Liver (tissue), 9 donors: ENCODE data around the gene TBC1D10A. TPM values are rescaled to one million over a fixed set of nuclear protein-coding genes. Genes with fewer than 3 reads are reported as not detected.
A peak's percentile ranks its signal among the peaks of the same experiment; 100 is the strongest.

Experiments
- DNase-seq: peaks from one replicate; pipeline ENCODE4 v3.0.0-alpha.2; 2017; ENCODE audit warnings: low spot score
- H3K27ac ChIP-seq, 2 donors: one replicate each; pipeline ENCODE4 v1.7.0; 2013; ENCODE audit warnings: inconsistent platforms in 2 of 2, low read length in 2 of 2, control low read depth in 1 of 2, low read depth in 1 of 2, mild to moderate bottlenecking in 1 of 2
- H3K27me3 ChIP-seq, 4 donors: one replicate each; pipeline versions ENCODE4 v1.6.1 to v1.7.0; 2013; ENCODE audit warnings: low read length in 3 of 4, inconsistent platforms in 1 of 4, mild to moderate bottlenecking in 1 of 4, moderate library complexity in 1 of 4; ENCODE audit not compliant: control insufficient read depth in 4 of 4, insufficient read depth in 4 of 4
- H3K36me3 ChIP-seq, 4 donors: one replicate each; pipeline versions ENCODE4 v1.6.1 to v1.7.0; 2013; ENCODE audit warnings: low read length in 3 of 4, mild to moderate bottlenecking in 3 of 4, low read depth in 1 of 4, moderate library complexity in 1 of 4; ENCODE audit not compliant: control insufficient read depth in 4 of 4, insufficient read depth in 3 of 4
- H3K4me1 ChIP-seq, 4 donors: one replicate each; pipeline versions ENCODE4 v1.6.1 to v1.7.0; 2013; ENCODE audit warnings: low read length in 3 of 4, mild to moderate bottlenecking in 3 of 4, moderate library complexity in 1 of 4; ENCODE audit not compliant: control insufficient read depth in 4 of 4, insufficient read depth in 4 of 4
- H3K4me3 ChIP-seq, 3 donors: one replicate each; pipeline versions ENCODE4 v1.6.1 to v1.7.0; 2013; ENCODE audit warnings: low read length in 3 of 3, control low read depth in 1 of 3, low read depth in 1 of 3, mild to moderate bottlenecking in 1 of 3
- H3K9ac ChIP-seq, 2 donors: one replicate each; pipeline ENCODE4 v1.7.0; 2013; ENCODE audit warnings: low read length in 2 of 2, mild to moderate bottlenecking in 2 of 2, moderate library complexity in 2 of 2, control low read depth in 1 of 2, low read depth in 1 of 2
- H3K9me3 ChIP-seq, 4 donors: one replicate each; pipeline versions ENCODE4 v1.6.1 to v1.7.0; 2013; ENCODE audit warnings: low read length in 3 of 4; ENCODE audit not compliant: control insufficient read depth in 4 of 4
- ATF3 ChIP-seq: IDR thresholded peaks from 2 replicates; pipeline ENCODE4 v1.6.1; 2016; ENCODE audit warnings: antibody characterized with exemption
- CTCF ChIP-seq: fragments of 150-350 bp; IDR thresholded peaks from 2 replicates; pipeline ENCODE4 v1.5.1; 2017; ENCODE audit warnings: improper control_type of control experiment, low read depth, low read length; ENCODE audit not compliant: missing input control
- EGR1 ChIP-seq, 2 donors: IDR thresholded peaks; 2 replicates each; pipeline ENCODE4 v1.6.1; 2016 to 2018; ENCODE audit warnings: antibody characterized with exemption in 2 of 2, low read depth in 2 of 2
- FOXA1 ChIP-seq: IDR thresholded peaks from 2 replicates; pipeline ENCODE4 v1.6.1; 2016; ENCODE audit warnings: antibody characterized with exemption
- FOXA2 ChIP-seq: IDR thresholded peaks from 2 replicates; pipeline ENCODE4 v1.6.1; 2016; ENCODE audit warnings: antibody characterized with exemption
- GABPA ChIP-seq, 2 donors: IDR thresholded peaks in 1 of 2; conservative IDR thresholded peaks in 1 of 2; 2 replicates each; pipeline ENCODE4 v1.6.1; 2016; ENCODE audit warnings: antibody characterized with exemption in 2 of 2, mild to moderate bottlenecking in 1 of 2, moderate library complexity in 1 of 2
- HNF4A ChIP-seq, 2 donors: conservative IDR thresholded peaks; 2 replicates each; pipeline ENCODE4 v1.6.1; 2016; ENCODE audit warnings: antibody characterized with exemption in 2 of 2, mild to moderate bottlenecking in 2 of 2
- HNF4G ChIP-seq: IDR thresholded peaks from 2 replicates; pipeline ENCODE4 v1.6.1; 2016; ENCODE audit warnings: antibody characterized with exemption
- JUND ChIP-seq, 2 donors: IDR thresholded peaks; 2 replicates each; pipeline ENCODE4 v1.6.1; 2016; ENCODE audit warnings: antibody characterized with exemption in 2 of 2
- MAX ChIP-seq: IDR thresholded peaks from 2 replicates; pipeline ENCODE4 v1.6.1; 2016; ENCODE audit warnings: antibody characterized with exemption
- NR2F2 ChIP-seq: IDR thresholded peaks from 2 replicates; pipeline ENCODE4 v1.6.1; 2016; ENCODE audit warnings: antibody characterized with exemption
- RAD21 ChIP-seq, 2 donors: IDR thresholded peaks; 2 replicates each; pipeline ENCODE4 v1.6.1; 2016; ENCODE audit warnings: antibody characterized with exemption in 2 of 2, mild to moderate bottlenecking in 2 of 2
- REST ChIP-seq: IDR thresholded peaks from 2 replicates; pipeline ENCODE4 v1.6.1; 2016; ENCODE audit warnings: antibody characterized with exemption, mild to moderate bottlenecking
- RXRA ChIP-seq, 2 donors: IDR thresholded peaks; 2 replicates each; pipeline ENCODE4 v1.6.1; 2017 to 2018; ENCODE audit warnings: antibody characterized with exemption in 2 of 2, mild to moderate bottlenecking in 1 of 2
- SP1 ChIP-seq: IDR thresholded peaks from 2 replicates; pipeline ENCODE4 v1.6.1; 2018; ENCODE audit warnings: antibody characterized with exemption, mild to moderate bottlenecking
- TAF1 ChIP-seq: conservative IDR thresholded peaks from 2 replicates; pipeline ENCODE4 v1.6.1; 2016; ENCODE audit warnings: antibody characterized with exemption, mild to moderate bottlenecking
- YY1 ChIP-seq: IDR thresholded peaks from 2 replicates; pipeline ENCODE4 v1.6.1; 2016; ENCODE audit warnings: antibody characterized with exemption, mild to moderate bottlenecking
- WGBS: extraction: QIAGEN DNeasy Blood & Tissue Kit; methylation state at CpG from one replicate; pipeline ENCODE4 v1.1.7; 2013; 5-methylcytosine and 5-hydroxymethylcytosine counted together
- polyA plus RNA-seq, 2 donors: library from polyadenylated mRNA; stranded (reverse) in 1 of 2; unstranded in 1 of 2; fragments of 200-250 nt in 1 of 2; fragments of >200 nt in 1 of 2; fragmentation: Nextera tagmentation in 1 of 2; extraction: Ambion mirVana in 1 of 2; gene quantifications; one replicate each; pipeline versions ENCODE4 v1.2.1 to v1.2.3, GENCODE V29; 2013 to 2015
- total RNA-seq, 2 donors: library from RNA; depleted of rRNA; stranded (reverse); fragments of >200 nt; gene quantifications; one replicate each; pipeline ENCODE4 v1.2.3, GENCODE V29; 2014
- TF ChIP-seq, protein P1 (sequence below): IDR thresholded peaks from 2 replicates; pipeline ENCODE4 v1.6.1; 2016; ENCODE audit warnings: antibody characterized with exemption
- donor health status: healthy.
- donor health status: healthy.
- donor health status: healthy.
- donor health status: healthy.
- donor health status: healthy.

The TBC1D10A gene
- total and polyA plus RNA-seq, 4 donors, result 3.6 to 9.2 (median 8.2) TPM

GRCh38 chr22:30305519-30305905, 21.2 kb downstream of the TBC1D10A start:
- TF ChIP-seq ATF3, result no peak
- TF ChIP-seq HNF4G, result no peak
- peak in 1 of 2 donors; percentile 14 for TF ChIP-seq RXRA (IDR thresholded peaks at IDR 0.05)
- no peak for TF ChIP-seq RAD21 (IDR thresholded peaks at IDR 0.05)
- no peak for TF ChIP-seq FOXA2
- no peak for TF ChIP-seq YY1
- no peak for TF ChIP-seq TAF1
- peak; percentile 42 for TF ChIP-seq SP1
- TF ChIP-seq MAX, result no peak
- TF ChIP-seq HNF4A (conservative IDR thresholded peaks at IDR 0.05), result no peak
- no peak for TF ChIP-seq GABPA (IDR thresholded peaks at IDR 0.05 in 1 of 2, conservative IDR thresholded peaks at IDR 0.05 in 1 of 2)
- TF ChIP-seq REST, result peak; percentile 18
- no peak for TF ChIP-seq CTCF
- TF ChIP-seq, protein P1, sequence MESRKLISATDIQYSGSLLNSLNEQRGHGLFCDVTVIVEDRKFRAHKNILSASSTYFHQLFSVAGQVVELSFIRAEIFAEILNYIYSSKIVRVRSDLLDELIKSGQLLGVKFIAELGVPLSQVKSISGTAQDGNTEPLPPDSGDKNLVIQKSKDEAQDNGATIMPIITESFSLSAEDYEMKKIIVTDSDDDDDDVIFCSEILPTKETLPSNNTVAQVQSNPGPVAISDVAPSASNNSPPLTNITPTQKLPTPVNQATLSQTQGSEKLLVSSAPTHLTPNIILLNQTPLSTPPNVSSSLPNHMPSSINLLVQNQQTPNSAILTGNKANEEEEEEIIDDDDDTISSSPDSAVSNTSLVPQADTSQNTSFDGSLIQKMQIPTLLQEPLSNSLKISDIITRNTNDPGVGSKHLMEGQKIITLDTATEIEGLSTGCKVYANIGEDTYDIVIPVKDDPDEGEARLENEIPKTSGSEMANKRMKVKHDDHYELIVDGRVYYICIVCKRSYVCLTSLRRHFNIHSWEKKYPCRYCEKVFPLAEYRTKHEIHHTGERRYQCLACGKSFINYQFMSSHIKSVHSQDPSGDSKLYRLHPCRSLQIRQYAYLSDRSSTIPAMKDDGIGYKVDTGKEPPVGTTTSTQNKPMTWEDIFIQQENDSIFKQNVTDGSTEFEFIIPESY, result no peak
- no peak for TF ChIP-seq EGR1 (IDR thresholded peaks at IDR 0.05; ENCODE audit: low read depth in 2 of 2)
- no peak for TF ChIP-seq JUND (IDR thresholded peaks at IDR 0.05)
- no peak for TF ChIP-seq FOXA1
- peak; percentile 55 for TF ChIP-seq NR2F2
- 54% methylated on average over 4 of the region's 4 CpGs for WGBS
- Histone ChIP-seq H3K27me3 (no peaks in the 10 kb centered on the region), H3K4me1 (peaks cover 9 to 34% (median 23%) of the 10 kb centered on the region in 4 donors), H3K9ac (peak overlapping the region in 1 of 2 donors; percentile 52), H3K9me3 (no peaks in the 10 kb centered on the region), H3K27ac (peak overlapping the region; percentile 49 to 52), H3K36me3 (peaks cover 0 to 9% (median 7%) of the 10 kb centered on the region in 4 donors), H3K4me3 (no peak overlapping the region)
- no peak for DNase-seq
